Endothelial cell of umbilical vein (primary cell): ENCODE data around the gene DDX17. TPM values are rescaled to one million over a fixed set of nuclear protein-coding genes. Genes with fewer than 3 reads are reported as not detected.

ENCODE experiments used
- BruUV-seq: library from RNA; stranded (reverse); fragments of 400-500 nt; replicated peaks from 2 replicates; lab custom pipeline; 2021; lab: Mats Ljungman, UMichigan
- CTCF ChIA-PET: fragments of 300-600, 350-600 bp; sonication (Branson Sonifier 250); formaldehyde crosslinking; loops from one replicate; lab custom pipeline; 2021; ENCODE audit warnings: antibody characterized with exemption, inconsistent platforms; lab: Charles Lee
- POLR2A ChIA-PET: fragments of 300-600, 350-600 bp; sonication (Branson Sonifier 250); formaldehyde crosslinking; loops from one replicate; lab custom pipeline; 2021; ENCODE audit warnings: antibody characterized with exemption, inconsistent platforms; lab: Charles Lee
- DNase-seq: peaks from one replicate; pipeline ENCODE4 v3.0.0-alpha.2; 2011; ENCODE audit warnings: low read depth, low spot score
- FAIRE-seq: peaks from 2 replicates; lab custom pipeline; 2011; peaks lifted over from hg19 to GRCh38; lab: Jason Lieb, UNC
- H2AFZ ChIP-seq: 2 replicates; pipeline ENCODE4 v1.6.0; 2012; ENCODE audit warnings: low read depth, low read length, control low read depth, inconsistent platforms
- H3K27ac ChIP-seq: 2 replicates; pipeline ENCODE4 v1.5.1; 2011; ENCODE audit warnings: low read depth, mild to moderate bottlenecking, control low read depth, low read length, moderate library complexity; ENCODE audit not compliant: insufficient read depth
- H3K27me3 ChIP-seq, 2 experiments: 2 replicates each; pipeline versions ENCODE4 v1.6.0 to v1.6.1; 2011; ENCODE audit warnings: low read length in 2 of 2, mixed read lengths in 1 of 2; ENCODE audit not compliant: control insufficient read depth in 2 of 2, insufficient read depth in 2 of 2
- H3K36me3 ChIP-seq, 2 experiments: 2 replicates in 1 of 2; 3 replicates in 1 of 2; pipeline ENCODE4 v1.5.1; 2011; ENCODE audit warnings: low read length in 2 of 2, mild to moderate bottlenecking in 1 of 2, moderate library complexity in 1 of 2; ENCODE audit not compliant: control insufficient read depth in 2 of 2, insufficient read depth in 2 of 2; ENCODE audit errors: extremely low read depth in 1 of 2
- H3K4me1 ChIP-seq: 3 replicates; pipeline ENCODE4 v1.5.1; 2011; ENCODE audit warnings: mild to moderate bottlenecking, low read length; ENCODE audit not compliant: control insufficient read depth, insufficient read depth; ENCODE audit errors: extremely low read depth
- H3K4me2 ChIP-seq: 2 replicates; pipeline ENCODE4 v1.6.1; 2011; ENCODE audit warnings: low read length, control low read depth, mixed read lengths; ENCODE audit not compliant: insufficient read depth
- H3K4me3 ChIP-seq, 3 experiments: fragments of 200-600 bp in 1 of 3; sonication (generic), shearing (Covaris generic) in 1 of 3; replicated peaks in 1 of 3; 2 replicates each; pipeline ENCODE4 v1.5.1; 2011 to 2016; ENCODE audit warnings: control low read depth in 3 of 3, low read length in 3 of 3, mild to moderate bottlenecking in 2 of 3, inconsistent platforms in 1 of 3, low read depth in 1 of 3, moderate library complexity in 1 of 3; ENCODE audit not compliant: insufficient read depth in 1 of 3
- H3K79me2 ChIP-seq: 2 replicates; pipeline ENCODE4 v1.6.0; 2012; ENCODE audit warnings: low read length, inconsistent platforms; ENCODE audit not compliant: control insufficient read depth, insufficient read depth
- H3K9ac ChIP-seq: replicated peaks from 2 replicates; pipeline ENCODE3; 2011; ENCODE audit warnings: low read length, control low read depth; ENCODE audit not compliant: insufficient read depth; ENCODE audit errors: extremely low read depth
- H3K9me1 ChIP-seq: replicated peaks from 3 replicates; pipeline ENCODE4 v1.6.0; 2011; ENCODE audit warnings: mild to moderate bottlenecking, low read length; ENCODE audit not compliant: control insufficient read depth, insufficient read depth; ENCODE audit errors: extremely low read depth
- H3K9me3 ChIP-seq: replicated peaks from 2 replicates; pipeline ENCODE4 v1.5.1; 2012; ENCODE audit warnings: low read length, inconsistent platforms; ENCODE audit not compliant: control insufficient read depth, insufficient read depth
- H4K20me1 ChIP-seq: replicated peaks from 2 replicates; pipeline ENCODE3; 2011; ENCODE audit warnings: mild to moderate bottlenecking, low read length; ENCODE audit not compliant: control insufficient read depth, insufficient read depth; ENCODE audit errors: extremely low read depth
- CTCF ChIP-seq, 2 donors: IDR thresholded peaks; 1 replicate in 1 of 2; 2 replicates in 1 of 2; pipeline ENCODE4 v1.5.1; 2011; ENCODE audit warnings: low read length in 2 of 2, mild to moderate bottlenecking in 2 of 2, moderate library complexity in 2 of 2, control low read depth in 1 of 2, inconsistent platforms in 1 of 2, low read depth in 1 of 2; ENCODE audit not compliant: insufficient read depth in 1 of 2; ENCODE audit errors: extremely low read depth in 1 of 2
- FOS ChIP-seq: IDR thresholded peaks from 2 replicates; pipeline ENCODE4 v1.6.1; 2011; ENCODE audit warnings: mild to moderate bottlenecking, low read length, moderate library complexity, borderline replicate concordance; ENCODE audit not compliant: insufficient read depth
- MYC ChIP-seq: IDR thresholded peaks from one replicate; pipeline ENCODE4 v1.6.1; 2011; ENCODE audit warnings: mild to moderate bottlenecking, low read depth, low read length
- POLR2A ChIP-seq: IDR thresholded peaks from 2 replicates; pipeline ENCODE4 v1.6.1; 2012; ENCODE audit warnings: low read depth, mild to moderate bottlenecking, control low read depth, low read length
- dilution Hi-C: fragments of 300-500 bp; cut with MboI; formaldehyde crosslinking; loops from one replicate; pipeline ENCODE4 v1.15.0; 2019; ENCODE audit warnings: low sequenced_read_pairs; ENCODE audit not compliant: extremely low pct_ligation_motif_present
- intact Hi-C: fragments of 100-400 bp; cut with micrococcal nuclease; formaldehyde crosslinking; loops from one replicate; pipeline ENCODE4 v1.10.0; 2022
- polyA plus RNA-seq, 4 experiments: library from polyadenylated mRNA; depleted of rRNA in 3 of 4; stranded (reverse) in 3 of 4; unstranded in 1 of 4; fragments of >200 nt; gene quantifications; 2 replicates each; pipeline versions ENCODE4 v1.2.1 to v1.2.3, GENCODE V29; 2011 to 2012; ENCODE audit warnings: missing spikeins in 1 of 4
- total RNA-seq: library from RNA; stranded (reverse); gene quantifications from 2 replicates; pipeline ENCODE4 v1.2.3, GENCODE V29; 2021

Gene DDX17
- total and polyA plus RNA-seq, 2 donors (not counting 3 experiments of a cell fraction or from before 2014, with no cell fraction given): 393 to 402 TPM

- dilution Hi-C loops: no loop called here
- ChIA-PET POLR2A (no interaction called here), CTCF (interaction anchor here (1.0 to 2.9 kb wide), 4 partner anchors 9 to 171 kb away, joined by 3 to 12 read pairs (median 4); partner anchors contain the start of gene TOMM22)
- no peaks in the 10 kb centered on the region for H3K27me3 ChIP-seq
- H3K27ac ChIP-seq: no peak overlapping the region
- H3K36me3 ChIP-seq: no peaks in the 10 kb centered on the region
- peaks cover 6% of the 10 kb centered on the region for H3K79me2 ChIP-seq
- no peak overlapping the region for H2AFZ ChIP-seq
- no peak overlapping the region for H3K9ac ChIP-seq
- intact Hi-C loops: no loop called here
- no peaks in the 10 kb centered on the region for H3K9me3 ChIP-seq
- no peak overlapping the region for H3K4me3 ChIP-seq
- no peak for TF ChIP-seq MYC
- DNase-seq: no peak
- H3K9me1 ChIP-seq: no peaks in the 10 kb centered on the region
- FAIRE-seq: no peak
- no peak overlapping the region for H3K4me2 ChIP-seq
- H3K4me1 ChIP-seq: no peaks in the 10 kb centered on the region
- no TSS peak for BruUV-seq
- no peaks in the 10 kb centered on the region for H4K20me1 ChIP-seq
These were observed 4.4 kb upstream of the DDX17 start for GRCh38 chr22:38510416-38510970.

GRCh38 chr22:38505541-38506117, 482 bp downstream of the DDX17 start:
- H2AFZ ChIP-seq: peak overlapping the region; percentile 38
- peak overlapping the region; percentile 96 for H3K27ac ChIP-seq
- peak in 1 of 2 donors; percentile 4 for TF ChIP-seq CTCF (IDR thresholded peaks at IDR 0.05; ENCODE audit: extremely low read depth in 1 of 2, insufficient read depth in 1 of 2, low read depth in 1 of 2, low read length in 2 of 2)
- peak; percentile 1 for TF ChIP-seq POLR2A
- TF ChIP-seq FOS: no peak
- peaks cover 21% of the 10 kb centered on the region for H3K4me1 ChIP-seq
- H3K4me2 ChIP-seq: peak overlapping the region; percentile 84
- no peaks in the 10 kb centered on the region for H3K27me3 ChIP-seq
- peaks cover 3 to 12% of the 10 kb centered on the region in 2 experiments for H3K36me3 ChIP-seq
- ChIA-PET POLR2A (no interaction called here), CTCF (no interaction called here)
- H3K4me3 ChIP-seq: peak overlapping the region; percentile 66 to 89 (median 82)
- H3K9me3 ChIP-seq: no peaks in the 10 kb centered on the region
- intact Hi-C loops (loop anchor here (1.0 to 10.0 kb wide), 3 partner anchors 65 to 199 kb away; partner anchors contain the start of genes CBY1, DMC1, FAM227A and GTPBP1), dilution Hi-C loops (no loop called here)
- peak overlapping the region; percentile 99 for H3K9ac ChIP-seq
- peaks cover 18% of the 10 kb centered on the region for H4K20me1 ChIP-seq
- H3K9me1 ChIP-seq: no peaks in the 10 kb centered on the region
- DNase-seq (peak; percentile 70), FAIRE-seq (no peak)
- BruUV-seq: no TSS peak
- peaks cover 54% of the 10 kb centered on the region for H3K79me2 ChIP-seq
